NT2/D1 (cell line): ENCODE results near the gene KIF1B.
"Not testable (repeated sequence)": the region's sequence is repeated elsewhere in the genome, so short reads cannot be mapped to it uniquely, and the experiment has no call there.

Source experiments
- DNase-seq: peaks from one replicate; pipeline ENCODE4 v3.0.0-alpha.2; 2011; ENCODE audit warnings: low read depth, low spot score
- H3K27me3 ChIP-seq: 2 replicates; pipeline ENCODE4 v1.6.0; 2011; ENCODE audit warnings: mild to moderate bottlenecking; ENCODE audit not compliant: insufficient read length, insufficient read depth
- H3K36me3 ChIP-seq: 2 replicates; pipeline ENCODE4 v1.6.1; 2011; ENCODE audit warnings: mild to moderate bottlenecking, low read length, mixed read lengths; ENCODE audit not compliant: insufficient read depth, insufficient read length
- H3K4me1 ChIP-seq: 2 replicates; pipeline ENCODE4 v1.5.1; 2011; ENCODE audit not compliant: insufficient read depth, insufficient read length
- H3K4me3 ChIP-seq: 2 replicates; pipeline ENCODE4 v1.5.1; 2011; ENCODE audit warnings: low read depth; ENCODE audit not compliant: insufficient read length
- H3K9ac ChIP-seq: 2 replicates; pipeline ENCODE4 v1.6.0; 2011; ENCODE audit warnings: low read depth; ENCODE audit not compliant: insufficient read length
- H3K9me3 ChIP-seq: 2 replicates; pipeline ENCODE4 v1.5.1; 2011; ENCODE audit warnings: mild to moderate bottlenecking, low read length; ENCODE audit not compliant: insufficient read depth
- SUZ12 ChIP-seq: IDR thresholded peaks from 2 replicates; pipeline ENCODE4 v1.6.1; 2011; ENCODE audit not compliant: insufficient read length, insufficient read depth; ENCODE audit errors: extremely low read depth
- YY1 ChIP-seq: IDR thresholded peaks from 2 replicates; pipeline ENCODE4 v1.6.1; 2011; ENCODE audit not compliant: insufficient read length, insufficient read depth
- ZNF274 ChIP-seq: IDR thresholded peaks from 2 replicates; pipeline ENCODE4 v1.6.1; 2011; ENCODE audit warnings: mild to moderate bottlenecking, low read depth, low read length

KIF1B gene

DNA sequence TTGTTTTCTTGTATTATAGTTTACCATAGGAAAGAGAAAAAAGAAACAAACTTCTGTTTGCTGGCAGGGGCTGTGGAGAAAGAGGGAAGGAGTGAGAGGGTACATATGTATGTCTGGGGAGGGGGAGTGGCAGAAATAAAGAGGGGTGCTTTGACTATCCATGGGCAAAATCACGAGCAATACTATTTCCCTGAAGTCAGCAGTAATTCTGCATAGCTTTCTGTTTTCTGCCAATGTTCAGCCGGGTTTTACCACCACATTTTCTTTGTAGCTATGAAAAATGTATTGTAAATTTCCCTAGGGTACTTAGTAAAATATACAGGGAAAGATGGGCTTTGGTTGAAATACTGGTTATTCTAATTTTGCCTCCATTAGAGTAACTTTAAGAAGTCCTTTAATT lies 143.3 kb downstream of the KIF1B start:
- no peaks in the 10 kb centered on the region for H3K4me1 ChIP-seq
- no peak overlapping the region for H3K9ac ChIP-seq
- DNase-seq: no peak
- no peaks in the 10 kb centered on the region for H3K9me3 ChIP-seq
- no peak for TF ChIP-seq ZNF274
- TF ChIP-seq SUZ12: no peak
- TF ChIP-seq YY1: no peak
- H3K36me3 ChIP-seq: peaks cover 2% of the 10 kb centered on the region
- H3K27me3 ChIP-seq: no peaks in the 10 kb centered on the region
- H3K4me3 ChIP-seq: no peak overlapping the region

DNA sequence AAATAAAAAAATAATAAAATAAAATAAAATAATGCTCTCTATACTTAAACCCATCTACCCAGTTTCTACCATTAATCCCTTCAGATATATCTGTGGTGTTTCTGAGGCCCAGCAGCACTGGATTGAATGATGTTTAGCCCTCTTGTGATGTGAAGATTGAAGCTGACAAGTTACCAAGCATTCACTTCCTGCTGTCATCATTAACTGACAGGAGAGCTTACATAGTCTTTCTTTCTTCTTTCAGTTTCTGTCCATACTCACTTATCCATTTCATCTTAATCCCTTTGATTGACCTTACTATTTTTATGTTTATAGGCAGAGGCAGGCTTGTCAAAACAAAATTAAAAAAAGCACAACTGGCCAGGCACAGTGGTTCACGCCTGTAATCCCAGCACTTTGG lies 149.7 kb downstream of the KIF1B start:
- peaks cover 14% of the 10 kb centered on the region for H3K36me3 ChIP-seq
- no peaks in the 10 kb centered on the region for H3K27me3 ChIP-seq
- H3K4me1 ChIP-seq: no peaks in the 10 kb centered on the region
- DNase-seq: no peak
- H3K9ac ChIP-seq: no peak overlapping the region
- no peak overlapping the region for H3K4me3 ChIP-seq
- TF ChIP-seq ZNF274 (no peak), SUZ12 (no peak), YY1 (no peak)
- H3K9me3 ChIP-seq: no peaks in the 10 kb centered on the region

DNA sequence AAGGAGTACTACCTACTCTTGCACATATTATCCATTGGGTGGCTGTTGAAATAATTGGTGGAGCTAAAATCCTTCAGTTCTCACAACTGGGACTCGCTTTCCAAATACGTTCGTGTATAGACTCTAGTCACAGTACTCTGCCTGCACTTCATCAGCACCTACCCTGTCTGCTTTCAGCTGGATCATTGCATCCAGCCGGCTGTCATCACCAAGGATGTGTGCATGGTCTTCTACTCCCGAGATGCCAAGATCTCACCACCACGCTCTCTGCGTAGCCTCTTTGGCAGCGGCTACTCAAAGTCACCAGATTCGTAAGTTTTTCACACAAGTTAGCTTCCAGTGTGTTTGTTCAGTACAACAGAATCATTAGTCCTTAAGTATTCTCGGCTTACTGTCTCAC lies 151.1 kb downstream of the KIF1B start:
- peaks cover 26% of the 10 kb centered on the region for H3K36me3 ChIP-seq
- no peak for DNase-seq
- TF ChIP-seq YY1 (no peak), ZNF274 (no peak), SUZ12 (no peak)
- H3K27me3 ChIP-seq: no peaks in the 10 kb centered on the region
- no peak overlapping the region for H3K4me3 ChIP-seq
- H3K4me1 ChIP-seq: no peaks in the 10 kb centered on the region
- no peak overlapping the region for H3K9ac ChIP-seq
- H3K9me3 ChIP-seq: no peaks in the 10 kb centered on the region

DNA sequence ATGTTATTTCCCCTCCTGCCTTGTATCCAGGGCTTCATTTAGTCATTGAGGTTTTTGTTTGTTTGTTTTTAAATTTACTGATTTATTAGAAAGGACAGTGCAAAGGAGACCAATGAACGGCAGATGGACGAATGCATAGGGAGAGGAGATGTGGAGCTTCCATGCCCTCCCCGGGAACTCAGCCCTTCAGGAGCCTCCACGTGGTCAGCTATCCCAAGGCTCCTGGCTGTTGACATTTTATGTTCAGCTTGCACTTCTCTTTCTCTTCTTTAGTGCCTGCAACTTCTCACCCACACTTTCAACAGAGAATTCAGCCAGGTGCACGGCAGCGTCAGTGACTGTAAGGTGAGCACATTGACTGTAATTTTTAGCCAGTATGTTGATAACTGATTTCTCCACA lies 157.8 kb downstream of the KIF1B start:
- H3K4me3 ChIP-seq: no peak overlapping the region
- H3K27me3 ChIP-seq: no peaks in the 10 kb centered on the region
- DNase-seq: no peak
- peaks cover 35% of the 10 kb centered on the region for H3K36me3 ChIP-seq
- TF ChIP-seq ZNF274: no peak
- no peak for TF ChIP-seq SUZ12
- no peak for TF ChIP-seq YY1
- no peaks in the 10 kb centered on the region for H3K4me1 ChIP-seq
- no peak overlapping the region for H3K9ac ChIP-seq
- no peaks in the 10 kb centered on the region for H3K9me3 ChIP-seq

DNA sequence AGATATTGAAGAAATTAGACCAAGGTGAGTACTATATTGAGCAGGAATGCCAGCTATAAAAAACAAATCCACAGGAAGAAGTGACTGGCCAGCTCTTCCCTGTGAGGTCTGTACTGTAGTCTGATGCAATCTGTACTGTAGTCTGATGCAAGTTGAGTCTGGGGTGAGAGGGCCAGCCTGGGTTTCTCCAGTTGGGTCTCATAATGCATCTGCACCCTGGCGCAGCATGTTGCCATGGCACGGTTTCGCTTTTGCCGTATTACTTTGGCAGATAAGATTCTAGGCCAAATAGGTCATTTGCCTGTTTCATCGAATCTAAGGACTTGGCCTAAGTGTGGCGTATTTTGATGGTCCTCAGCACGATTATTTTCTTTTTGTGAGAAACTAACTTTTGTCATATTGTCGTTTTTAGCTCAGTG lies 164.1 kb downstream of the KIF1B start:
- Histone ChIP-seq H3K4me3 (no peak overlapping the region), H3K9me3 (no peaks in the 10 kb centered on the region), H3K9ac (no peak overlapping the region), H3K27me3 (no peaks in the 10 kb centered on the region), H3K4me1 (peaks cover 2% of the 10 kb centered on the region), H3K36me3 (peaks cover 43% of the 10 kb centered on the region)
- no peak for DNase-seq
- TF ChIP-seq SUZ12: no peak
- no peak for TF ChIP-seq ZNF274
- no peak for TF ChIP-seq YY1

DNA sequence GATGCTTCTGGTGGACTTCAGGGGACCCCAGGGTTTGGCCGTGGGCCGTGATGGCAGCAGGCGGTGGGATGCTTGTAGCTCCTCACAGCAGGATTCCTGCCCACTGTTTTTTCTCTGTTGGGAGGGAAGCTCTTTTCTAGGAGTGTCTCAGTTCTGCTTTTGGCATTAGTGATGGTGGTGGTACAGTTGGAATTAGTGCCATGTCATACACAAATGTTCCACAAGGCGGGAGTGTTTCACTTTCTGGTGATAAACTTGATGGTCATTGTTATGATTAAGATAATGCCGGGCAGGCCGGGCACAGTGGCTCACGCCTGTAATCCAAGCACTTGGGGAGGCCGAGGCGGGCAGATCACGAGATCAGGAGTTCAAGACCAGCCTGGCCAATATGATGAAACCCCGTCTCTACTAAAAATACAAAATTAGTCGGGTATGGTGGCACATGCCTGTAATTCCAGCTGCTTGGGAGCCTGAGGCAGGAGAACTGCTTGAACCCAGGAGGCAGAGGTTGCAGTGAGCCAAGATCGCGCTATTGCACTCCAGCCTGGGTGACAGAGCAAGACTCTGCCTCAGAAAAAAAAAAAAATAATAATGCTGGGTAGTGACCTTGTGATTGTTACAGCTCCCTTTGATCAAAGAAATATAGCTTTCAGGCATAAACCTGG lies 167.1 kb downstream of the KIF1B start:
- H3K4me3 ChIP-seq, H3K9ac ChIP-seq, H3K9me3 ChIP-seq, DNase-seq, H3K27me3 ChIP-seq, H3K4me1 ChIP-seq: not testable (repeated sequence)
- peaks cover 38% of the 10 kb centered on the region for H3K36me3 ChIP-seq

DNA sequence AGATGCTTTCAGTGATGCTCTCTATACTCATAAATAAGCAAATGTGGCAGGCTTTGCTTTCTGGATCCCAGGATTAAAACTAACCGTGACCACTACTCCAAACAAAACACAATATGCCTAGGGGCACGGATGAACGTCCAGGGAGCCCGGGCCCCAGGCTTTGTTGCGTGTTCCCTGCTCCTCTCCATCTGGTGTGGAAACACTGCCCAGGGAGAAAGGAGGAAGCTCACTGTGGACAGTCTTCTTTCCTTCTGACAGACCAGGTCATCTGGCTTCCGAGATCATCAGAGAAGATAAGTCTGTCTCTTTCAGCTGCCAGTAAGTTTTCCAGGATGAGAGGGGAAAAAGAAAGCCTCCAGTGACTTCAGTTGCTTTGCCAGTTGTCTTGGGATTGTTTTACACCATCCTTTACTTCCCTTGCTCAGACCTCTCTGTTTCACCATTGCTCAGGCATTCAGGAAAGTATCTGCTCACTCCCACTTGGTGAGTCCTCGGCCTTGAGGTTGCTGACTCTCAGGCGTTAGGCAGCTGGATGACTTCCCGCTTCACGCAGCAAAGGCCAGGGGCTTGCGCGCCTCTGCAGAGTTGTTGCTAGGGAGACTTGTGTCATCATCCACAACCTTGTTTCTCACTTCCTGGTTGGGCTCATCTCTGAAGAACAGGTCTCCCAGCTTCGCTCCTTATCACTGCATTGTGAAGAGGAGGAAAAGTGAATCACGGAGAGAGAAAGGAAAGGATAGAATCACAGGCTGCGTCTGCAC lies 167.9 kb downstream of the KIF1B start:
- H3K4me3 ChIP-seq: no peak overlapping the region
- no peaks in the 10 kb centered on the region for H3K27me3 ChIP-seq
- peaks cover 2% of the 10 kb centered on the region for H3K4me1 ChIP-seq
- H3K36me3 ChIP-seq: peaks cover 38% of the 10 kb centered on the region
- DNase-seq: no peak
- no peak overlapping the region for H3K9ac ChIP-seq
- TF ChIP-seq ZNF274 (no peak), YY1 (no peak), SUZ12 (no peak)
- H3K9me3 ChIP-seq: no peaks in the 10 kb centered on the region
